OCI-LY3 (cell line): ENCODE measurements around the gene DUOX2.

Experiments used
- CTCF ChIP-seq: fragments of 200-600, 300-600 bp; sonication (generic); IDR thresholded peaks from 2 replicates; pipeline ENCODE4 v1.5.1; 2014; ENCODE audit warnings: antibody characterized with exemption, low read length, low read depth
- EZH2phosphoT487 ChIP-seq: fragments of 200-600 bp; shearing (Covaris generic); IDR thresholded peaks from 2 replicates; pipeline ENCODE4 v1.6.1; 2018; ENCODE audit warnings: antibody characterized with exemption, mixed run types, low read depth

- TF ChIP-seq CTCF (no peak), EZH2phosphoT487 (no peak)
These were observed 37.0 kb upstream of the DUOX2 start for GRCh38 chr15:45150997-45151396.
